GM18505 (cell line): ENCODE data around the gene CALCOCO1.
"Not testable (repeated sequence)": the region's sequence is repeated elsewhere in the genome, so short reads cannot be mapped to it uniquely, and the experiment has no call there.

ENCODE experiments used
- ATAC-seq: cut with Tn5 transposase; IDR thresholded peaks from one replicate; pipeline ENCODE4 v1.9.1; 2021; ENCODE audit not compliant: unreplicated experiment
- POLR2A ChIP-seq: IDR thresholded peaks from 4 replicates; pipeline ENCODE4 v1.6.1; 2011; ENCODE audit warnings: borderline replicate concordance; ENCODE audit not compliant: insufficient read depth, insufficient read length; ENCODE audit errors: extremely low read depth

CALCOCO1 gene

DNA sequence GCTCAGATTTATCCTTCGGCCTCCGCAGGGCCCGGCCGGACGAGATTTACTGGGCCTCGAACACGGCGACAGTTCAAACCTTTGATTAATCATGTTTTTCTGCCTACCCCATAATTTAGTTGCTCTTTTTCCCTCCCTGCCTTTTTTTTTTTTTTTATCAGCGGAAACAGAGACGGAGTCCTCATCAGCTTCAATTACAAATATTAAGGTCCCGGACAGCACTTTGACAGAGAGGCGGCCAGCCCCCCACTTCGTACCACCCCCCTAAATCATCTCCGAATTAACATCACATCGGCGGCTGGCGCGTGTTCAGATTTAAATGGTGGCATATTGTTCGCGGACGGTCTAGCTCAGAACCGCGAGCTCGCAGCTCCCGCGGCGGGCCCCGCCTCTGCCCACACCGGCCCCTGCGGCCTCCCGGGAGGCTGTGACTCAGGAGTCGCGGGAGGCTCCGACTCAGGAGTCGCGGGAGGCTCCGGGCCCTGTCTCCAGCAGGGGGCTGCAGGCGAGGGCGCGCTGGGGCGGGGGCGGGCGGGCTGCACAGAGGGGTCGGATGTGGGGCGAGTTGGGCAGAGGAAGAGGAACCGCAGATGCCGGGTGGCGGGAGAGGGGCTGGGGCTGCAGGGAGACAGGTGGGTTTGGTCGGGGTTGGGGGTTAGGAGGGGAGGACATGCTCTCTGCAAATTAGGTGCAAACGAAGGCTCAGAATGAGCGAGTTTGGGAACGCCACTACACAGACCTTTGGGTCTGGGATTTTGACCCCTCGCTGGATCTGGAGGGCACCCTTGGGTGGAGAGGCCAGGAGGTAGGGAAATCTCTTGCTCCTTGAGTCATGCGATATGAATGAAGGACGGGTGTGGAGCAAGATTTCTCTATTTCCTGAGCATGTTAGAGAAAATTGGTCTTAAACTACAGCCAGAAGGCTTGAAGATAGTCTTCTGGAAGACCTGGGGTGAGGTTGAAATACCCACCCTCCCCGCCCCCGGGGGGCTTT lies 31.8 kb downstream of the CALCOCO1 start:
- TF ChIP-seq POLR2A = no peak
- no peak for ATAC-seq

DNA sequence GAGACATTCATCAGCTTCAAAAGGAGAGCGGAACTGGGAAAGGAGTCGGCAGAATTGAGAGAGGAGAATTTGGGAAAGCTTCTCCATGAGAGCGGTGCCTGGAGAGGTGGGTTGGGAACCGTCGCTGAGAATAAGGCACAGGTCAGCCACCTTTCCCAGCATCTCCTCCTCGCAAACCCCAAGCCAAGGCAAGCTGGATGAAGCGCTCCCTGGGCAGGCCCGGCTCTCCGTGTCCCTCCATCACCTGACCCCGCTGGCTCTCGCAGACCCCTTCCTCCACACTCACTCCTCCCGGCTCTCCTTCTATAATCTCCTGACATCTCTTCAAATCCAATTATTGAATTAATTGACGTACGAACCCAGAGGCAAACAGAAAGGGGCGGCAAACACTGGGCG lies 32.5 kb downstream of the CALCOCO1 start:
- no peak for ATAC-seq
- no peak for TF ChIP-seq POLR2A

DNA sequence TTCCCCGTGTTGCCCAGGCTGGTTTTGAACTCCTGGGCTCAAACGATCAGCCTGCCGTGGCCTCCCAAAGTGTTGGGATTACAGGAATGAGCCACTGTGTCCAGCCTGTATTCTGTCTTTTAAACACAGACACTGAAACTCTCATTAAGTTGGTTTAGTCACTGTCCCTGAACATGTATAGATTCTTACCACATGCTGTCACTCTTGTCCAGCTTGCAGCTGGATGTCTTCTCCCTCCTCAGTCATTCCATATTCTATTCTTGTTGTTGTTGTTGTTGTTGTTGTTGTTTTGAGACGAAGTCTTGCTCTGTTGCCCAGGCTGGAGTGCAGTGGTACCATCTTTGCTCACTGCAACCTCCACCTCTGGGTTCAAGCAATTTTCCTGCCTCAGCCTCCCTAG lies 39.1 kb downstream of the CALCOCO1 start:
- ATAC-seq = no peak
- TF ChIP-seq POLR2A = no peak

- TF ChIP-seq POLR2A = no peak
- ATAC-seq = no peak
Measured at GRCh38 chr12:53686436-53686835, 40.8 kb downstream of the CALCOCO1 start.

DNA sequence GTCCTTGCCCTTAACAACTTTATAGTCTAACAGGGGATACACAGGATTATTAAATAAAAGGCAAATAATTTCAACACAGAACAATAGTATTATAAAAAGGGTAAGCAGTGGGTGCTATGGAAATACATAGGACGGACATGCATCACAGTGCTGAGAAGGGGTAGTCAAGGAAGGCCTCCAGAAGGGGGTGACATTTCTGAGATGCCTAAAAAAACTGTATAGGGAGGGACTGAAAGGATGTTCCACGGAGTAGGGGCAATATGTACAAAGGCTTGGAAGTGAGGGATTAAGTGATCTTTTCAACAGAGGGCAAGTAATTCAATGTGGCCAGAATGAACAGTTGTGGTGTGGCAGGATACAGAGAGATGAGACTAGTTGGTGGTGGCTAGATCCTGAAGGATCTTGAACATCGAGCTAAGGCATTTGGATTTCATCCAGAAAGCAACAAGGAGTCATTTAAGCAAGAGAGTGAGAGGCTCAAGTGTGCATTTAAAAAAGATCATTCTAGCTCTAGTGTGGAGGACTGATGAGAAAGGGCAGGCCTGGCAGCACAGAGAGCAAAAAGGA lies 42.5 kb downstream of the CALCOCO1 start:
- ATAC-seq = no peak
- TF ChIP-seq POLR2A = no peak

DNA sequence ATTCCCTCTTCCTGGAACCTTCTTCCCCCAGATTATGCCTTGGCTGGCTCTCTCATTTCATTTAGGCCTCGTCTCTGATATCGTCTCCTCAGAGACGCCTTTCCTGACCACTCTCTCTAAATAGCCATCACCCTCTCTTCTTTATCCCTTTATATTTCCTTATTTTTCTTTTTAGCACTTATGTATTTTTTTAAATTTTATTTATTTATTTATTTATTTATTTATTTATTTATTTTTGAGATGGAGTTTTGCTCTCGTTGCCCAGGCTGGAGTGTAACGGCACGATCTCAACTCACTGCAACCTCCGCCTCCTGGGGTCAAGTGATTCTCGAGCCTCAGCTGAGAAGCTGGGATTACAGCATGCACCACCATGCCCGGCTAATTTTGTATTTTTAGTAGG lies 43.3 kb downstream of the CALCOCO1 start:
- ATAC-seq = no peak
- no peak for TF ChIP-seq POLR2A

DNA sequence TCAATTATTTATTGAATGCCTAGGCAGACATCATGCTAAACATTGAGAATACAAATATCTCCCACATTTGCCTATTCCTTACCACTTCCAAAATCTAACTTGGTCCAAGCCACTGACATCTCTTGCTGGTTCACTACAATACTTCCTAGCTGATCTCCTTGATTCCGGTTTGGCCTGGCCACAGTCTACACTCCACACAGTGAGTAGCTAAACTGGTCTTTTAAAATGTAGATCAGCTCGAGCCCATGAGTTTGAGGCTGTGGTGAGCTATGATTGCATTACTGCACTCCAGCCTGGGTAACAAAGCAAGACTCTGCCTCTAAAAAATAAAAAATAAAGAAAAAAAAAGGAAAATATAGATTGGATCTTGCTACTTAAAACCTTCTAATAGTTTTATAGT lies 43.8 kb downstream of the CALCOCO1 start:
- TF ChIP-seq POLR2A = no peak
- no peak for ATAC-seq

DNA sequence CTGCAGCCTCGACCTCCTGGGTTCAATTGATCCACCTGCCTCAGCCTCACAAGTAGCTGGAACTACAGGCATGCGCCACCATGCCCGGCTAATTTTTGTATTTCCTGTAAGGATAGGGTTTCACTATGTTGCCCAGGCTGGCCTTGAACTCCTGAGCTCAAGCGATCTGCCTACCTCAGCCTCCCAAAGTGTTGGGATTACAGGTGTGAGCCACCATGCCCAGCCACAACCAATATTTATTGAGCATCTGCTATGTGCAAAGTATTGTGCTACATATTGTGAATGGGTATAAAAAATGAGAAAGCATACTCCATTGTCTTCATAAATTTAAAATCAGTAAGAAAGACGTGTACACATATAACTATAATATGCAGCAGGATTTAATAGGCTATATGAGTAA lies 47.2 kb downstream of the CALCOCO1 start:
- ATAC-seq = not testable (repeated sequence)

DNA sequence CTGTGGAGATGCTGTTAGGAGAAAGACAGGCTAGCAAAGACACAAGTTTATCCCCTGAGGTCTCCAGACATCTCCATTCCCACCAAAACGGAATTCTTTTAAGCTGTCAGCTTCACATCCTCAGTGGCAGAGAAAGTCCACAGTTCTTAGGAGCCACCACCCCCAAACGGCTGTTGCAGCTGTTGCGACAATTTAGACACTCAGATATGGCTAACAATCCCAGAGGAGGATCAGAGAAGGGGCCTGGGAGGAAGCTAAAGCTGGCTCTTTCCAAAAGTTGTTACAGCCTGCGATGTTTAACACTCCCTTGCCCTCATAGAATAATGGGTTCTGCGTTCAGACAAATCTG lies 49.5 kb downstream of the CALCOCO1 start:
- ATAC-seq = no peak
- TF ChIP-seq POLR2A = no peak

DNA sequence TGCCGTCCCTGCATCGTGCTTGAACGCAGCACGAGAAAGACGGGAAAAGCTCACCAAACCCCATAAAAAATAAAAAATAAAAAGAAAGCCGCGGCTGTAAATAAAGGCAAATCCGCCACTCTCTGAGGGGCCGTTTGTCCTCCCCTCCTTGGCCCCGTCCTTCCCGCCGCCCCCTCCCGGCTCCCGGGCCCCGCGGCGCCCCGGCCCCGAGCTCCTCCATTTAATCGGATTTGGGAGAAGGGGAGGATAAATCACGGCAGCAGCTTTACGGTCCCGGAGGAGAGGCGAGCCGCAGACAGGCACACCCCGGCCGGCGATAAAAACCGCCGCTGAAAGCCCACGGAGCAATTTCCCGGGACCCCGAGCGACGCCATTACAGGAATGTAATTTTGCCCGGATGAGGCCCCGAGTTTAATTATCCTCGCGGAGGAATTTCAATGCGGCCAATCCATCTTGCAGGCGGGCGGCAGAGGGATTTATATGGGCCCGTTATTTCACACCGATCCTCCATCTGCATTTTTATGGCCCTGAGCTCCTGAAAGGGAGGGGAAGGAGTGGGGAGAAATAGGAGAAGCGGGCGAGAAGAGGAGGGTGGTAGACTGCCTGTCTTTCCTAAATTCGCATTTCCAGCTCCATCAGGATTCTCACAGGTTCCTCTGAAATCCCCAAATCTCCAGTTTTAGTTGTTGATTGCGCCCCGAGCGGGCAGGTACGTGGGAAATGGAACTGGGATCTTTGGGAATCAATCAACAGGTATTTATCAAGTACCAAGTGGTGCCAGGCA lies 50.0 kb downstream of the CALCOCO1 start:
- no peak for TF ChIP-seq POLR2A
- ATAC-seq = no peak

DNA sequence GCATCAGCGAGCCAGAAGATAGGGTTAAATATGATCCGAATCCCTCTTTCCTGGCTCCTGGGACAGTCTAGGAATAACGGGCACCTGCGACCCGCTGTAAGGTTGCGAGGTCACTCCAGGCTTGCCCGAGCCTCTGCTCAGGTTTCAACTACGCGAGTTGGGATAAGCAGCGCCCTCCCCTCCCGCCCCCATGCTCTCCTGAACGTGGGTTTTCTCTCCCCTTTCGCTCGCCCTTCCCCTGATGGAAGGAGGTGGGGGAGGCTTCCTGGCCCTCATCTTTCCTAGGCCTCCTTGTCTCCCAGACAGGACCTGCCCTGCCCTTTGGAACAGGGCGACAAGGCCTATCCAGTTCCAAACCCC lies 50.6 kb downstream of the CALCOCO1 start:
- no peak for TF ChIP-seq POLR2A
- ATAC-seq = no peak

GRCh38 chr12:53675701-53676607 lies 51.3 kb downstream of the CALCOCO1 start, which contains the start of gene ATP5MC2:
ATP5MC2 (minus strand) TSS chr12:53676083; CDS start chr12:53672614, 3,469 bp downstream.
- peak; percentile 96 for ATAC-seq
- TF ChIP-seq POLR2A = peak; percentile 93
